K562 (cell line): ENCODE measurements around the gene KRT85. TPM values are rescaled to one million over a fixed set of nuclear protein-coding genes. Genes with fewer than 3 reads are reported as not detected.

Experiments used
- ATAC-seq: fragments of 200-7000 bp; cut with Tn5 transposase; 3 replicates; pipeline ENCODE4 v1.9.1; 2020; ENCODE audit warnings: moderate library complexity
- BruUV-seq: library from RNA; stranded (reverse); fragments of 400-500 nt; replicated peaks from 2 replicates; lab custom pipeline; 2021; lab: Mats Ljungman, UMichigan
- CTCF ChIA-PET: fragments of 300-600 bp; formaldehyde crosslinking; extraction: SDS; loops from one replicate; lab custom pipeline; 2021; ENCODE audit warnings: low intra/inter-chr PET ratio; lab: Yijun Ruan, JAX
- POLR2A ChIA-PET: fragments of 300-600, 350-650 bp; sonication (Branson Sonifier 250); formaldehyde crosslinking; extraction: SDS; loops from one replicate; lab custom pipeline; 2021; ENCODE audit warnings: antibody characterized with exemption, inconsistent platforms; lab: Yijun Ruan, JAX
- DNase-seq, 4 experiments: peaks; one replicate each; pipeline versions ENCODE4 v3.0.0 to v3.0.0-alpha.2; 2011 to 2018; ENCODE audit warnings: low spot score in 3 of 4, mixed read lengths in 3 of 4; ENCODE audit errors: extremely low read depth in 1 of 4
- FAIRE-seq: peaks from 2 replicates; lab custom pipeline; 2011; peaks lifted over from hg19 to GRCh38; lab: Jason Lieb, UNC
- H2AFZ ChIP-seq: 2 replicates; pipeline ENCODE4 v1.6.0; 2011; ENCODE audit warnings: low read depth, low read length, control low read depth, inconsistent platforms
- H3K27ac ChIP-seq: fragments of 200-600 bp; 3 replicates; pipeline ENCODE4 v1.8.0; 2011; ENCODE audit warnings: low read depth, mild to moderate bottlenecking, control low read depth, inconsistent platforms, low read length, moderate library complexity, mixed read lengths; ENCODE audit errors: extremely low read depth
- H3K27me3 ChIP-seq, 2 experiments: fragments of 300-600 bp in 1 of 2; 2 replicates in 1 of 2; 3 replicates in 1 of 2; pipeline versions ENCODE4 v1.6.0 to v1.8.0; 2011; ENCODE audit warnings: inconsistent platforms in 2 of 2, low read length in 2 of 2, mild to moderate bottlenecking in 1 of 2, mixed read lengths in 1 of 2, moderate library complexity in 1 of 2; ENCODE audit not compliant: control insufficient read depth in 2 of 2, insufficient read depth in 2 of 2
- H3K36me3 ChIP-seq: fragments of 300-600 bp; 3 replicates; pipeline ENCODE4 v1.8.0; 2011; ENCODE audit warnings: mild to moderate bottlenecking, low read length, inconsistent platforms; ENCODE audit not compliant: control insufficient read depth, insufficient read depth
- H3K4me1 ChIP-seq, 2 experiments: fragments of 200-600 bp in 1 of 2; replicated peaks in 1 of 2; 2 replicates in 1 of 2; 3 replicates in 1 of 2; pipeline versions ENCODE4 v1.5.1 to v1.8.0; 2011; ENCODE audit warnings: inconsistent platforms in 2 of 2, low read length in 2 of 2, mild to moderate bottlenecking in 1 of 2, mixed read lengths in 1 of 2, moderate library complexity in 1 of 2; ENCODE audit not compliant: control insufficient read depth in 2 of 2, insufficient read depth in 2 of 2
- H3K4me2 ChIP-seq: 2 replicates; pipeline ENCODE4 v1.6.1; 2011; ENCODE audit warnings: low read length, control low read depth, inconsistent platforms, mixed read lengths; ENCODE audit not compliant: insufficient read depth
- H3K4me3 ChIP-seq: fragments of 200-600 bp; sonication (generic), shearing (Covaris generic); 2 replicates; pipeline ENCODE4 v1.5.1; 2016; ENCODE audit warnings: control low read depth, inconsistent platforms
- H3K79me2 ChIP-seq: fragments of 200-600 bp; 3 replicates; pipeline ENCODE4 v1.8.0; 2011; ENCODE audit warnings: low read length, inconsistent platforms; ENCODE audit not compliant: control insufficient read depth, insufficient read depth
- H3K9ac ChIP-seq, 2 experiments: 2 replicates each; pipeline versions ENCODE4 v1.6.0 to v1.6.1; 2011; ENCODE audit warnings: low read depth in 2 of 2, low read length in 2 of 2, control low read depth in 1 of 2, inconsistent platforms in 1 of 2, mild to moderate bottlenecking in 1 of 2, mixed read lengths in 1 of 2; ENCODE audit not compliant: insufficient read depth in 1 of 2
- H3K9me1 ChIP-seq: one replicate; pipeline ENCODE4 v1.6.0; 2011; ENCODE audit warnings: inconsistent platforms, mild to moderate bottlenecking, low read length, moderate library complexity; ENCODE audit not compliant: control insufficient read depth, insufficient read depth
- H3K9me3 ChIP-seq: replicated peaks from 2 replicates; pipeline ENCODE4 v1.5.1; 2011; ENCODE audit warnings: low read depth, low read length, inconsistent platforms; ENCODE audit not compliant: control insufficient read depth, insufficient read depth
- H4K20me1 ChIP-seq: replicated peaks from 2 replicates; pipeline ENCODE4 v1.6.1; 2011; ENCODE audit warnings: low read length, inconsistent platforms, mixed read lengths; ENCODE audit not compliant: control insufficient read depth, insufficient read depth
- ATF1 ChIP-seq, 2 experiments: fragments of 450-650 bp in 1 of 2; IDR thresholded peaks; 2 replicates each; pipeline ENCODE4 v1.6.1; 2016; ENCODE audit warnings: missing compliant biosample characterization in 1 of 2, missing genetic modification characterization in 1 of 2
- BCOR ChIP-seq: fragments of 450-650 bp; IDR thresholded peaks from 2 replicates; pipeline ENCODE4 v1.6.1; 2016
- CREB1 ChIP-seq, 2 experiments: sonication (generic) in 1 of 2; formaldehyde crosslinking in 1 of 2; IDR thresholded peaks; 2 replicates each; pipeline versions ENCODE4 v1.6.1 to v1.8.0; 2012 to 2022; ENCODE audit warnings: inconsistent platforms in 1 of 2, mild to moderate bottlenecking in 1 of 2, missing genetic modification reagents in 1 of 2, moderate library complexity in 1 of 2
- CREB5 ChIP-seq: fragments of 250-450 bp; sonication (Bioruptor Pico); IDR thresholded peaks from 2 replicates; pipeline ENCODE4 v1.5.0; 2020; ENCODE audit warnings: mild to moderate bottlenecking
- DIDO1 ChIP-seq: fragments of 450-650 bp; IDR thresholded peaks from 2 replicates; pipeline ENCODE4 v1.6.1; 2016; ENCODE audit warnings: low read depth, missing biosample characterization, missing genetic modification characterization
- DPF2 ChIP-seq: fragments of 450-650 bp; IDR thresholded peaks from 2 replicates; pipeline ENCODE4 v1.6.1; 2016
- HDAC3 ChIP-seq: fragments of 450-650 bp; IDR thresholded peaks from 2 replicates; pipeline ENCODE4 v1.6.1; 2018; ENCODE audit warnings: borderline replicate concordance, mild to moderate bottlenecking, moderate library complexity; ENCODE audit not compliant: partially characterized antibody
- HNRNPL ChIP-seq: fragments of 200-400 bp; formaldehyde crosslinking; IDR thresholded peaks from 2 replicates; pipeline ENCODE4 v1.6.1; 2017; ENCODE audit warnings: low read depth, mild to moderate bottlenecking, low read length
- NFATC3 ChIP-seq: fragments of 450-650 bp; IDR thresholded peaks from 2 replicates; pipeline ENCODE4 v1.6.1; 2017; ENCODE audit warnings: mild to moderate bottlenecking
- PCBP1 ChIP-seq: fragments of 200-400 bp; formaldehyde crosslinking; IDR thresholded peaks from 2 replicates; pipeline ENCODE4 v1.6.1; 2018; ENCODE audit warnings: mild to moderate bottlenecking, low read depth, low read length; ENCODE audit not compliant: poor library complexity, severe bottlenecking
- RBM17 ChIP-seq: fragments of 200-400 bp; formaldehyde crosslinking; IDR thresholded peaks from 2 replicates; pipeline ENCODE4 v1.6.1; 2017; ENCODE audit warnings: low read depth, mild to moderate bottlenecking, low read length, borderline replicate concordance
- STAT6 ChIP-seq: sonication (generic); formaldehyde crosslinking; IDR thresholded peaks from 2 replicates; pipeline ENCODE4 v1.8.1; 2023; ENCODE audit warnings: mild to moderate bottlenecking, missing genetic modification reagents
- TEAD4 ChIP-seq, 2 experiments: sonication (generic) in 1 of 2; formaldehyde crosslinking in 1 of 2; IDR thresholded peaks; 2 replicates each; pipeline versions ENCODE4 v1.6.1 to v1.8.0; 2012 to 2022; ENCODE audit warnings: borderline replicate concordance in 1 of 2, inconsistent platforms in 1 of 2, low read length in 1 of 2, mild to moderate bottlenecking in 1 of 2, missing genetic modification reagents in 1 of 2
- WGBS: fragments of 100-300 bp; shearing (Covaris generic); methylation state at CpG from one replicate; pipeline ENCODE4 v1.1.6; 2016; ENCODE audit warnings: low coverage, mixed read lengths; ENCODE audit not compliant: insufficient coverage; ENCODE audit errors: missing lambda C conversion rate; 5-methylcytosine and 5-hydroxymethylcytosine counted together
- in situ Hi-C: fragments of 300-500 bp; cut with MboI; formaldehyde crosslinking; loops from 4 replicates; pipeline ENCODE4 v1.15.0; 2018; ENCODE audit warnings: inconsistent platforms, mixed read lengths
- intact Hi-C: fragments of 100-400 bp; cut with micrococcal nuclease; formaldehyde crosslinking; loops from 2 replicates; pipeline ENCODE4 v1.14.2; 2022
- polyA plus RNA-seq, 8 experiments: library from polyadenylated mRNA; depleted of rRNA in 4 of 8; stranded (reverse) in 5 of 8; unstranded in 3 of 8; fragments of >200 nt; fragmentation: Nextera tagmentation in 2 of 8; fragmentation: Illumina TruSeq in 1 of 8; extraction: Ambion mirVana in 2 of 8; extraction: Trizol in 1 of 8; gene quantifications; 2 replicates each; pipeline versions ENCODE4 v1.2.1 to v1.2.3, GENCODE V29; 2011 to 2014; ENCODE audit warnings: inconsistent platforms in 1 of 8, missing spikeins in 1 of 8
- total RNA-seq, 7 experiments: library from RNA; depleted of rRNA in 6 of 7; stranded (reverse); fragments of >200 nt in 6 of 7; fragmentation: Illumina TruSeq in 2 of 7; extraction: Trizol in 2 of 7; gene quantifications; 2 replicates each; pipeline versions ENCODE4 v1.2.1 to v1.2.3, GENCODE V29; 2011 to 2021; ENCODE audit warnings: low replicate concordance in 1 of 7
- TF ChIP-seq, protein P1 (sequence below): fragments of 250-450 bp; sonication (Bioruptor Pico); IDR thresholded peaks from 2 replicates; pipeline ENCODE4 v1.8.0; 2022; ENCODE audit warnings: inconsistent platforms

KRT85 gene
- total and polyA plus RNA-seq, 9 of the 15 experiments (the other 6 are each of a cell fraction or from before 2014, with no cell fraction given): not detected

- TF ChIP-seq CREB5 (CRISPR knock-in tag): no peak
- TF ChIP-seq TEAD4 (IDR thresholded peaks at IDR 0.05; ENCODE audit: low read length): no peak
- TF ChIP-seq TEAD4 (CRISPR knock-in tag; IDR thresholded peaks at IDR 0.05; ENCODE audit: borderline replicate concordance): no peak
- no peak for TF ChIP-seq ATF1 (CRISPR knock-in tag; IDR thresholded peaks at IDR 0.05)
- TF ChIP-seq ATF1 (tag; IDR thresholded peaks at IDR 0.05): no peak
- TF ChIP-seq BCOR: no peak
- no peak for TF ChIP-seq DIDO1 (tag)
These were observed 49.7 kb downstream of the KRT85 start (continued) for GRCh38 chr12:52317468-52318052.

DNA sequence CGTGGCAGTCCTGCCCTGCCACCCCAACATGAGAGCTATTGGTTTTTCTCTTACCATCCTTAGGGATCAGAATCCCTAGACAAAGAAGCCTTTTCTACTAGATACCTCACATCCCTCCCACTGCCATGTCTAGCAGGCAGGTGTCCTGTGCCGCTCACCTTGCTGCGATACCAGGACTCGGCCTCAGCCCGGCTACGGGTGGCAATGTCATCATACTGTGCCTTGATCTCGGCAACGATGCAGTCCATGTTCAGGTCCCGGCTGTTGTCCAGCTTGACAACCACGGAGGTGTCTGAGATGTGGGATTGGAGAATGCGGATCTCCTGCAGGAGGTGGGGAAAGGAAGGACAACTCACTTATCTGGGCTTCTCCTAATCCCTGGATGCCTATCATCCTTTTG, 50.6 kb downstream of the KRT85 start:
- Histone ChIP-seq H3K4me2 (no peak overlapping the region), H4K20me1 (no peaks in the 10 kb centered on the region; the same call in 1 of the 2 replicates), H3K4me3 (no peak overlapping the region), H2AFZ (no peak overlapping the region), H3K27ac (no peak overlapping the region), H3K36me3 (no peaks in the 10 kb centered on the region), H3K9me1 (no peaks in the 10 kb centered on the region), H3K9ac (no peak overlapping the region), H3K27me3 (peaks cover 4 to 65% of the 10 kb centered on the region in 2 experiments; a peak in 4 of 5 replicates), H3K9me3 (no peaks in the 10 kb centered on the region), H3K4me1 (no peaks in the 10 kb centered on the region), H3K79me2 (no peaks in the 10 kb centered on the region)
- WGBS: 0% methylated on average over 11 of the region's 11 CpGs
- FAIRE-seq: no peak
- in situ Hi-C loops (loop anchor here (5.0 kb wide), 1 partner anchor 99 kb away; no protein-coding TSS in a partner anchor), intact Hi-C loops (no loop called here)
- BruUV-seq: no TSS peak
- ATAC-seq: no peak
- CTCF ChIA-PET: no interaction called here
- DNase-seq: no peak
- POLR2A ChIA-PET: interaction anchor here (0.6 kb wide), 1 partner anchor 14 kb away, joined by 3 read pairs; no protein-coding TSS in a partner anchor
- TF ChIP-seq PCBP1 (no peak), CREB1 (IDR thresholded peaks at IDR 0.05) (no peak), CREB1 (CRISPR knock-in tag; IDR thresholded peaks at IDR 0.05) (no peak), HDAC3 (no peak), NFATC3 (no peak), DPF2 (no peak), RBM17 (no peak), STAT6 (CRISPR knock-in tag) (no peak), HNRNPL (no peak)
- TF ChIP-seq, protein P1, sequence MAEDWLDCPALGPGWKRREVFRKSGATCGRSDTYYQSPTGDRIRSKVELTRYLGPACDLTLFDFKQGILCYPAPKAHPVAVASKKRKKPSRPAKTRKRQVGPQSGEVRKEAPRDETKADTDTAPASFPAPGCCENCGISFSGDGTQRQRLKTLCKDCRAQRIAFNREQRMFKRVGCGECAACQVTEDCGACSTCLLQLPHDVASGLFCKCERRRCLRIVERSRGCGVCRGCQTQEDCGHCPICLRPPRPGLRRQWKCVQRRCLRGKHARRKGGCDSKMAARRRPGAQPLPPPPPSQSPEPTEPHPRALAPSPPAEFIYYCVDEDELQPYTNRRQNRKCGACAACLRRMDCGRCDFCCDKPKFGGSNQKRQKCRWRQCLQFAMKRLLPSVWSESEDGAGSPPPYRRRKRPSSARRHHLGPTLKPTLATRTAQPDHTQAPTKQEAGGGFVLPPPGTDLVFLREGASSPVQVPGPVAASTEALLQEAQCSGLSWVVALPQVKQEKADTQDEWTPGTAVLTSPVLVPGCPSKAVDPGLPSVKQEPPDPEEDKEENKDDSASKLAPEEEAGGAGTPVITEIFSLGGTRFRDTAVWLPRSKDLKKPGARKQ (CRISPR knock-in tag): no peak
